A673 (cell line): ENCODE data around the gene TNP2.

Experiments
- CTCF ChIP-seq: fragments of 300-800, 200-600 bp; sonication (generic); conservative IDR thresholded peaks from 2 replicates; pipeline ENCODE4 v1.5.1; 2017; ENCODE audit warnings: low read depth, mild to moderate bottlenecking, antibody characterized with exemption, low read length, moderate library complexity, mixed read lengths
- EZH2 ChIP-seq: fragments of 200-600 bp; sonication (generic); IDR thresholded peaks from 2 replicates; pipeline ENCODE4 v1.6.1; 2017; ENCODE audit warnings: borderline replicate concordance, low read depth, mild to moderate bottlenecking, mixed read lengths, antibody characterized with exemption, low read length; ENCODE audit not compliant: poor library complexity, severe bottlenecking

GRCh38 chr16:11255737-11256660 is 13.1 kb downstream of the TNP2 start, which contains the start of gene SOCS1:
- TF ChIP-seq CTCF (peak; percentile 59), EZH2 (no peak)
